ENCODE measurements around the gene GTSE1. TPM values are rescaled to one million over a fixed set of nuclear protein-coding genes. Genes with fewer than 3 reads are reported as not detected.

Gene GTSE1
- total and polyA plus RNA-seq, 2 of the 13 experiments (the other 11 are each of a cell fraction or from before 2014, with no cell fraction given): 10.7 to 13.5 TPM

GRCh38 chr22:46335201-46336118 lies 38.8 kb downstream of the GTSE1 start, which contains the start of gene TRMU (continued):
- TF ChIP-seq GMEB2 (CRISPR knock-in tag; IDR thresholded peaks at IDR 0.05; ENCODE audit: low read depth): peak; percentile 63; the same call in 1 of the 2 replicates
- TF ChIP-seq ZNF510 (CRISPR knock-in tag; IDR thresholded peaks at IDR 0.05; ENCODE audit: low read depth): no peak
- TF ChIP-seq ZNF792 (CRISPR knock-in tag; IDR thresholded peaks at IDR 0.05): peak; percentile 58; the same call in 1 of the 2 replicates
- TF ChIP-seq STAT5B (CRISPR knock-in tag; IDR thresholded peaks at IDR 0.05): peak; percentile 90
- peak; percentile 88 for TF ChIP-seq PRMT3 (CRISPR knock-in tag; IDR thresholded peaks at IDR 0.05; ENCODE audit: borderline replicate concordance, low read depth)
- peak; percentile 81 for TF ChIP-seq MED1 (CRISPR knock-in tag; IDR thresholded peaks at IDR 0.05)
- TF ChIP-seq IRF2 (CRISPR knock-in tag; IDR thresholded peaks at IDR 0.05): peak; percentile 96
- no peak for TF ChIP-seq MEF2D (CRISPR knock-in tag; IDR thresholded peaks at IDR 0.05)
- TF ChIP-seq HMG20A (CRISPR knock-in tag; IDR thresholded peaks at IDR 0.05; ENCODE audit: borderline replicate concordance): peak; percentile 33; the same call in 1 of the 2 replicates
- TF ChIP-seq DMTF1 (CRISPR knock-in tag; IDR thresholded peaks at IDR 0.05): no peak
- TF ChIP-seq PAXIP1 (CRISPR knock-in tag; conservative IDR thresholded peaks at IDR 0.05): peak; percentile 23; the same call in 1 of the 2 replicates
- TF ChIP-seq RARA (CRISPR knock-in tag; IDR thresholded peaks at IDR 0.05): peak; percentile 51
- peak; percentile 66; the same call in 1 of the 2 replicates for TF ChIP-seq ZNF879 (CRISPR knock-in tag; IDR thresholded peaks at IDR 0.05)
- TF ChIP-seq PAF1 (CRISPR knock-in tag; IDR thresholded peaks at IDR 0.05): no peak
- TF ChIP-seq ZNF691 (CRISPR knock-in tag; IDR thresholded peaks at IDR 0.05; ENCODE audit: borderline replicate concordance, low read depth): peak; percentile 92
- peak; percentile 90; the same call in 1 of the 2 replicates for TF ChIP-seq MXD4 (CRISPR knock-in tag; IDR thresholded peaks at IDR 0.05)
- peak; percentile 68 for TF ChIP-seq FOXA3 (CRISPR knock-in tag; IDR thresholded peaks at IDR 0.05)
- no peak; the same call in 1 of the 2 replicates for TF ChIP-seq ZNF546 (CRISPR knock-in tag; conservative IDR thresholded peaks at IDR 0.05)
- TF ChIP-seq ZNF18 (CRISPR knock-in tag; IDR thresholded peaks at IDR 0.05; ENCODE audit: insufficient replicate concordance): peak; percentile 52

All from HepG2 (cell line).